Lower leg skin (tissue), 3 donors: Measurements from ENCODE around the gene NKAIN2.

ENCODE experiments used
- POLR2A ChIP-seq, 2 donors: fragments of 450-650 bp; IDR thresholded peaks; one replicate each; pipeline ENCODE4 v1.6.1; 2016 to 2017; ENCODE audit warnings: antibody characterized with exemption in 2 of 2, mild to moderate bottlenecking in 1 of 2, moderate library complexity in 1 of 2
- TF ChIP-seq, protein P1 (sequence below), 3 donors: fragments of 450-650 bp; IDR thresholded peaks; one replicate each; pipeline ENCODE4 v1.5.1; 2016; ENCODE audit warnings: antibody characterized with exemption in 3 of 3, mild to moderate bottlenecking in 3 of 3, moderate library complexity in 2 of 3

DNA sequence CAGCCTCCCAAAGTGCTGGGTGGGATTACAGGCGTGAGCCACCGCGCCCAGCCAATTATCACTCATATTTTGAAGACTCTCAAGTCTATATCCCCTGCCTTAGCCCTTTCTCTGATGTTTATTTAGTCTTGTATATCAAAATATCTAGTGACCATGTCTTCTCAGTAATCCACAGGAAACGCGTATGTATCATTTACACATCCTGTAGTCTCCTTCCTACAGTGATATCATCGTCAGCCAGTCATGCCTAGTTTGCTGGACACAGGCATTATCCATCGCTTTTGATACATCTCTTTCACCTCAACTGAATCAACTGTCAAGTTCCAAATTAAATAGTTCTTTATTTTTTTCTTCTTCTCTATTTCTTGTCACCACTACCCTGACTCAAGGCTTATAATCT, 223.7 kb downstream of the NKAIN2 start:
- TF ChIP-seq, protein P1, sequence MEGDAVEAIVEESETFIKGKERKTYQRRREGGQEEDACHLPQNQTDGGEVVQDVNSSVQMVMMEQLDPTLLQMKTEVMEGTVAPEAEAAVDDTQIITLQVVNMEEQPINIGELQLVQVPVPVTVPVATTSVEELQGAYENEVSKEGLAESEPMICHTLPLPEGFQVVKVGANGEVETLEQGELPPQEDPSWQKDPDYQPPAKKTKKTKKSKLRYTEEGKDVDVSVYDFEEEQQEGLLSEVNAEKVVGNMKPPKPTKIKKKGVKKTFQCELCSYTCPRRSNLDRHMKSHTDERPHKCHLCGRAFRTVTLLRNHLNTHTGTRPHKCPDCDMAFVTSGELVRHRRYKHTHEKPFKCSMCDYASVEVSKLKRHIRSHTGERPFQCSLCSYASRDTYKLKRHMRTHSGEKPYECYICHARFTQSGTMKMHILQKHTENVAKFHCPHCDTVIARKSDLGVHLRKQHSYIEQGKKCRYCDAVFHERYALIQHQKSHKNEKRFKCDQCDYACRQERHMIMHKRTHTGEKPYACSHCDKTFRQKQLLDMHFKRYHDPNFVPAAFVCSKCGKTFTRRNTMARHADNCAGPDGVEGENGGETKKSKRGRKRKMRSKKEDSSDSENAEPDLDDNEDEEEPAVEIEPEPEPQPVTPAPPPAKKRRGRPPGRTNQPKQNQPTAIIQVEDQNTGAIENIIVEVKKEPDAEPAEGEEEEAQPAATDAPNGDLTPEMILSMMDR (IDR thresholded peaks at IDR 0.05), result no peak
- TF ChIP-seq POLR2A (IDR thresholded peaks at IDR 0.05), result no peak
